ENCODE data around the gene CDKL4.
"Not testable (repeated sequence)": the region's sequence is repeated elsewhere in the genome, so short reads cannot be mapped to it uniquely, and the experiment has no call there.

CDKL4 gene

DNA sequence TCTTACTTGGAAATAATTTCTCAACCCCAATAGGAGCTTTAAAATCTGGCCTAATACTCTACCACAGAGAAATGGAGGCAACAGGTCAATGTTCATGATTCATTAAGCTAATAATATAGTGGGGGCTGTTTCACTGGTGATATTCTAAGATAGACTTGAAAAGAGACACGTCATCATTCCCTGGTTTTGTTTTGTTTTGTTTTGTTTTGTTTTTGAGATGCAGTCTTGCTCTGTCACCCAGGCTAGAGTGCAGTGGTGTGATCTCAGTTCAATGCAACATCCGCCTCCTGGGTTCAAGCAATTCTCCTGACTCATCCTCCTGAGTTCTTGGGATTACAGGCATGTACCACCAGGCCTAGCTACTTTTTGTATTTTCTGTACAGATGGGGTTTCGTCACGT is 85.4 kb downstream of the CDKL4 start:
- TF ChIP-seq, protein P1, sequence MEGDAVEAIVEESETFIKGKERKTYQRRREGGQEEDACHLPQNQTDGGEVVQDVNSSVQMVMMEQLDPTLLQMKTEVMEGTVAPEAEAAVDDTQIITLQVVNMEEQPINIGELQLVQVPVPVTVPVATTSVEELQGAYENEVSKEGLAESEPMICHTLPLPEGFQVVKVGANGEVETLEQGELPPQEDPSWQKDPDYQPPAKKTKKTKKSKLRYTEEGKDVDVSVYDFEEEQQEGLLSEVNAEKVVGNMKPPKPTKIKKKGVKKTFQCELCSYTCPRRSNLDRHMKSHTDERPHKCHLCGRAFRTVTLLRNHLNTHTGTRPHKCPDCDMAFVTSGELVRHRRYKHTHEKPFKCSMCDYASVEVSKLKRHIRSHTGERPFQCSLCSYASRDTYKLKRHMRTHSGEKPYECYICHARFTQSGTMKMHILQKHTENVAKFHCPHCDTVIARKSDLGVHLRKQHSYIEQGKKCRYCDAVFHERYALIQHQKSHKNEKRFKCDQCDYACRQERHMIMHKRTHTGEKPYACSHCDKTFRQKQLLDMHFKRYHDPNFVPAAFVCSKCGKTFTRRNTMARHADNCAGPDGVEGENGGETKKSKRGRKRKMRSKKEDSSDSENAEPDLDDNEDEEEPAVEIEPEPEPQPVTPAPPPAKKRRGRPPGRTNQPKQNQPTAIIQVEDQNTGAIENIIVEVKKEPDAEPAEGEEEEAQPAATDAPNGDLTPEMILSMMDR (IDR thresholded peaks at IDR 0.05; ENCODE audit: low read depth, low read length): no peak
- DNase-seq (ENCODE audit: extremely low read depth, low read depth): no peak

DNA sequence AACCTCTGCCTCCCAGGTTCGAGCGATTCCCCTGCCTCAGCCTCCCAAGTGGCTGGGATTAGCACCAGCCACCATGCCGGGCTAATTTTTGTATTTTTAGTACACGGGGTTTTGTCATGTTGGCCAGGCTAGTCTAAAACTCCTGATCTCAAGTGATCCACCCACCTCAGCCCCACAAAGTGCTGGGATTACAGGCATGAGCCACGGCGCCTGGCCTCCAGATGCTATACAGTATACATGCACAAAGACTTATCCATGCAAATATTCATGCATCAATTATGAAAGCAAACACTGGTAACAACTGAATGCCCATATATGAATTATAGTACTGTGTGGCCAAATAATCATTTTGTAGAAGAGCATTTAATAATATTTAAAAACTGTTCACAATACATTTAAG is 86.9 kb downstream of the CDKL4 start:
- TF ChIP-seq, protein P1 (IDR thresholded peaks at IDR 0.05; ENCODE audit: low read depth, low read length): no peak
- DNase-seq (ENCODE audit: extremely low read depth, low read depth): no peak

DNA sequence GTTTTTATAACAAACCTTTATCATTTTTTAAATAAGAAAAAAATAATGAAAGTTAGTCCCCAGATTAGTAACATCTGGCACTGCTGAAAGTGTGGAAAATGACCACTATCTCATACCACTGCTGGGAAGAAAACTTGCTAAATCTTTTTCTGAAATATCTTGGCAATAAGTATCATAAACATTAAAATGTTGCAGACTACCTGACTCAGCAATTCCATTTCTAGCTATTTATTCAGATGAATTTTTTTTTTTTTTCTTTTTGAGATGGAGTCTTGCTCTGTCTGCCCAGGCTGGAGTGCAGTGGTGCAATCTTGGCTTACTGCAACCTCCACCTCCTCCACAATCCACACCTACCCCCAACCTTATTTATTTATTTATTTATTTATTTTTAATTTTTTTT is 87.7 kb downstream of the CDKL4 start:
- TF ChIP-seq, protein P1 (IDR thresholded peaks at IDR 0.05; ENCODE audit: low read depth, low read length): no peak
- peak; percentile 64 for DNase-seq (ENCODE audit: extremely low read depth, low read depth)

DNA sequence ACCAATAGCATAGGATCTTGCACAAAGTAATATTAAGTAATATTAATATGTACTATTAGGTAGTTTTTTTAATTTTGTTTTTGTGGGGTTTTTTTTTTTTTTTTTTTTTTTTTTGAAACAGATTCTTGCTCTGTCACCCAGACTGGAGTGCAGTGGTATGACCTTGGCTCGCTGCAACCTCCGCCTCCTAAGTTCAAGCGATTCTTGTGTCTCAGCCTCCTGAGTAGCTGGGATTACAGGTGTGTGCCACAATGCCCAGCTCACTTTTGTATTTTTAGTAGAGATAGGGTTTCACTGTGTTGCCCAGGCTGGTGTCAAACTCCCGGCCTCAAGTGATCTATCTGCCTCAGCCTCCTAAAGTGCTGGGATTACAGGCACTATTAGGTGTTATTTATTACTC is 88.2 kb downstream of the CDKL4 start:
- DNase-seq (ENCODE audit: extremely low read depth, low read depth): not testable (repeated sequence)

DNA sequence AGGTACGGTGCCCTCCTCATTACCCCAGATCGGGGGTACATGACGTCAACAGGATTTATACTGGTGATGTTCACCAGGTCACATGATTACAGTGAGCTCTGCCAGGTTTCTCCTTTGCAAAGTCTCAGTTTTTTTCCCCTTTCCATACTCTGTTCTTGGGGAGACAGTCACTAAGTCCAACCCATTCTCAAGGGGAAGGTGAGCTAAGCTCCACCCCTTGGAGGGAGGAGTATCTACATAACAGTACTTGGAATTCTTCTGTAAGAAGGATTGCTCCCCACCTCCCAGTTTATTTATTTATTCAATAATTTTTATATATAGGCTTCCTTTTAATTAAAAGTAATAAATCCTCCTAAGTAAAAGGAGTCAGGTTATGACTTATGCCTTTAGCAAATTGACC is 88.8 kb downstream of the CDKL4 start:
- no peak for DNase-seq (ENCODE audit: extremely low read depth, low read depth)
- TF ChIP-seq, protein P1 (IDR thresholded peaks at IDR 0.05; ENCODE audit: low read depth, low read length): no peak

DNA sequence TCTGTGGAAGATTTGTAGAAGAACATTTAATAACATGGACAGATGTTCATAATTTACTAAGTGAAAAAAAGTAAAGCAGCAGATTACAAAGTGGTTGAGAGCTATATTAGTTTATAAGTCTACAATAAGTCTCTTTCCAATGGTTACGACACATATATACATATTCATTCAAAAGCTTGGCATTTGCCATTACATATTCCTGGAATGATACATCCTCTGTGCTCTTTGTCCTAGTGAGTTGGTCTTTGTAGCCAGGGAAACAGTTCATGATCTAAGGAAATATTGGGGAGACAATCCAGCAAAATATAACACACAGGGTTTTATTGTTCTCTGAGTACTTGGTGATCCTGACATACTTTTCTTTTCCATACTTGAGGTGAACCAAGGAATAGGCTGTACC is 90.5 kb downstream of the CDKL4 start:
- TF ChIP-seq, protein P1 (IDR thresholded peaks at IDR 0.05; ENCODE audit: low read depth, low read length): no peak
- no peak for DNase-seq (ENCODE audit: extremely low read depth, low read depth)

DNA sequence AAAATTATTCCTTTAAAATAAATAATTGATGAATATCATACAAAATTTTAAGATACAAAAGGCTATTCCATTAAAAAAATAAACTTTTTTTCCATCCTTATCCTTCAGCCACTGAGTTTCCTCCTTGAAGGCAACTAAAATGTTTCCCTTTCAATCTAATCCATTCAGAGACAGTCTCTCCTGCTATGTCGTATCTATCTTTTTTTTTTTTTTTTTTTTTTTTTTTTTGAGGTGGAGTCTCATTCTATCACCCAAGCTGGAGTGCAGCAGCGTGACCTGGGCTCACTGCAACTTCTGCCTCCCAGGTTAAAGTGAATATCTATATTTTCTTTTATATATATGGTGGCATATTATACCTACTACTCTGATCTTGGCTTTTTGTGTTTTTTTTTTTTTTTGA is 91.3 kb downstream of the CDKL4 start:
- TF ChIP-seq, protein P1 (IDR thresholded peaks at IDR 0.05; ENCODE audit: low read depth, low read length): no peak

DNA sequence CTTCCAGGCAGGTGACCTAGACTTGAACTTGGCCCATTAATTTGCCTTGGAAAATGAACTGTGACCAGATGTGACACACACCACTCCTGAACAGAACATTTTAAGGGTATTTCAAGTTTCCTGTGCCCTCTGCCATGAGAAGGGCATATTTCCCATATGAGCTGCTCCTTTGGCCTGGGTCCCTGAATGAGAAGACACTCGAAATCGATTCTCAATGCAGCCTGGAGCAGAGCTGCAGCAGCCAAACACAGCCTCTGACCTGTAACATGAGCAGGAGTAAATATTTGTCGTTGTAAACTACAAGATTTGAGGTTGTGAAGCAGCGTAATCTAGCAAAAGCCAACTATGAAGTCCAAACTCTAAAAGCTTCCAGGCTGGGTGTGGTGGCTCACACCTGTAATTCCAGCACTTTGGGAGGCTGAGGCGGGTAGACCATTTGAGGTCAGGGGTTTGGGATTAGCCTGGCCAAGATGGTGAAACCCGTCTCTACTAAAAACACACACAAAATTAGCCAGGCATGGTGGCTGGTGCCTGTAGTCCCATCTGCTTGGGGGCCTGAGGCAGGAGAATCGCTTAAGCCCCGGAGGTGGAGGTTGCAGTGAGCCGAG is 92.8 kb downstream of the CDKL4 start:
- DNase-seq (ENCODE audit: extremely low read depth, low read depth): no peak
- TF ChIP-seq, protein P1 (IDR thresholded peaks at IDR 0.05; ENCODE audit: low read depth, low read length): no peak

More for the DNA sequence above, 91.3 kb downstream of the CDKL4 start:
- no peak for DNase-seq (ENCODE audit: extremely low read depth, low read depth)

Data from AG09319 (cell line).